MCF 10A (cell line): ENCODE data around the gene CDKN2D. TPM values are rescaled to one million over a fixed set of nuclear protein-coding genes. Genes with fewer than 3 reads are reported as not detected.

ENCODE experiments used
- BruUV-seq: library from RNA; stranded (reverse); fragments of 400-500 nt; replicated peaks from 2 replicates; lab custom pipeline; 2021; lab: Mats Ljungman, UMichigan
- CTCF ChIA-PET: fragments of 300-600 bp; sonication (Branson Sonifier 250); formaldehyde crosslinking; extraction: SDS; loops from one replicate; lab custom pipeline; 2021; ENCODE audit warnings: antibody characterized with exemption, inconsistent platforms; lab: Yijun Ruan, JAX
- POLR2A ChIA-PET: fragments of 300-600, 350-650 bp; sonication (Branson Sonifier 250); formaldehyde crosslinking; extraction: SDS; loops from one replicate; lab custom pipeline; 2020; ENCODE audit warnings: antibody characterized with exemption, inconsistent platforms; lab: Yijun Ruan, JAX
- DNase-seq: peaks from one replicate; pipeline ENCODE4 v3.0.0-alpha.2; 2018; ENCODE audit not compliant: unreplicated experiment
- H3K27ac Mint-ChIP-seq: one replicate; pipeline ENCODE4 v1.8.0; 2022; ENCODE audit warnings: mild to moderate bottlenecking, low read depth, mixed read lengths; ENCODE audit not compliant: unreplicated experiment
- H3K27me3 Mint-ChIP-seq: one replicate; pipeline ENCODE4 v1.8.0; 2022; ENCODE audit warnings: mixed read lengths; ENCODE audit not compliant: insufficient read depth, unreplicated experiment
- H3K36me3 Mint-ChIP-seq: one replicate; pipeline ENCODE4 v1.8.0; 2022; ENCODE audit warnings: mild to moderate bottlenecking, moderate library complexity, mixed read lengths; ENCODE audit not compliant: insufficient read depth, unreplicated experiment
- H3K4me1 Mint-ChIP-seq: one replicate; pipeline ENCODE4 v1.8.0; 2022; ENCODE audit warnings: mixed read lengths; ENCODE audit not compliant: insufficient read depth, unreplicated experiment
- H3K4me3 Mint-ChIP-seq: one replicate; pipeline ENCODE4 v1.8.0; 2022; ENCODE audit warnings: mild to moderate bottlenecking, moderate library complexity, mixed read lengths; ENCODE audit not compliant: unreplicated experiment
- H3K9me3 Mint-ChIP-seq: one replicate; pipeline ENCODE4 v1.8.0; 2022; ENCODE audit warnings: mixed read lengths; ENCODE audit not compliant: unreplicated experiment
- intact Hi-C: fragments of 100-400 bp; cut with micrococcal nuclease; formaldehyde crosslinking; loops from 2 replicates; pipeline ENCODE4 v1.14.1; 2022
- total RNA-seq: library from RNA; stranded (reverse); gene quantifications from 2 replicates; pipeline ENCODE4 v1.2.3, GENCODE V29; 2022
- TF ChIP-seq, protein P1 (sequence below): fragments of 200-600 bp; IDR thresholded peaks from one replicate; pipeline ENCODE4 v1.8.0; 2022; ENCODE audit warnings: antibody characterized with exemption, mild to moderate bottlenecking; ENCODE audit not compliant: unreplicated experiment

Gene CDKN2D
- total RNA-seq, 1 experiment from 2014 or later, result 2.6 TPM

DNA sequence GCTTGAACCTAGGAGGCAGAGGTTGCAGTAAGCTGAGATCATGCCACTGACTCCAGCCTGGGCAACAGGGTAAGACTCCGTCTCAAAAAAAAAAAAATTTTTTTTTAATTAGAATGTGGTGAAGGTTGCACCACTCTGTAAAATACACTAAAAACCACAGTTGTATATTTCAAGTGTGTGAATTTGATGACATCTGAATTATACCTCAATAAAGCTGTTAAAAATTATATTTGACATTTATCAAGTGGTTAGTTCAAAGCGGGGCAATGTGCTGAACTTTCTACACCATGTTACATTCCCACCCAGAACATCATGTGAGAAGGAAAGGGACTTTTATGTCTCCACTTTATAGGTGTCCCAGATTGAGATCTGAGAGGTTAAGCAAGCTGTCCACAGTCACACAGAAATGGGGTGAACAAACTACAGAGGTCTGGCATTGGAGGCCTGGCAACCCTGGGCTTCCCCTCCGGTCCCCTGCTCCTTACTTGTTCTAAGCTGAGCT is 45.6 kb downstream of the CDKN2D start:
- no peak overlapping the region for H3K4me3 Mint-ChIP-seq
- POLR2A ChIA-PET, result interaction anchor here (1.6 kb wide), 1 partner anchor 20 kb away, joined by 4 read pairs; no protein-coding TSS in a partner anchor
- intact Hi-C loops, result no loop called here
- BruUV-seq, result no TSS peak
- H3K9me3 Mint-ChIP-seq, result no peaks in the 10 kb centered on the region
- CTCF ChIA-PET, result interaction anchor here (0.5 to 1.4 kb wide), 9 partner anchors 13 to 258 kb away, joined by 3 to 6 read pairs (median 3); no protein-coding TSS in a partner anchor
- peaks cover 17% of the 10 kb centered on the region for H3K27me3 Mint-ChIP-seq
- TF ChIP-seq, protein P1, sequence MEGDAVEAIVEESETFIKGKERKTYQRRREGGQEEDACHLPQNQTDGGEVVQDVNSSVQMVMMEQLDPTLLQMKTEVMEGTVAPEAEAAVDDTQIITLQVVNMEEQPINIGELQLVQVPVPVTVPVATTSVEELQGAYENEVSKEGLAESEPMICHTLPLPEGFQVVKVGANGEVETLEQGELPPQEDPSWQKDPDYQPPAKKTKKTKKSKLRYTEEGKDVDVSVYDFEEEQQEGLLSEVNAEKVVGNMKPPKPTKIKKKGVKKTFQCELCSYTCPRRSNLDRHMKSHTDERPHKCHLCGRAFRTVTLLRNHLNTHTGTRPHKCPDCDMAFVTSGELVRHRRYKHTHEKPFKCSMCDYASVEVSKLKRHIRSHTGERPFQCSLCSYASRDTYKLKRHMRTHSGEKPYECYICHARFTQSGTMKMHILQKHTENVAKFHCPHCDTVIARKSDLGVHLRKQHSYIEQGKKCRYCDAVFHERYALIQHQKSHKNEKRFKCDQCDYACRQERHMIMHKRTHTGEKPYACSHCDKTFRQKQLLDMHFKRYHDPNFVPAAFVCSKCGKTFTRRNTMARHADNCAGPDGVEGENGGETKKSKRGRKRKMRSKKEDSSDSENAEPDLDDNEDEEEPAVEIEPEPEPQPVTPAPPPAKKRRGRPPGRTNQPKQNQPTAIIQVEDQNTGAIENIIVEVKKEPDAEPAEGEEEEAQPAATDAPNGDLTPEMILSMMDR, result no peak
- H3K4me1 Mint-ChIP-seq, result no peaks in the 10 kb centered on the region
- no peak for DNase-seq
- H3K36me3 Mint-ChIP-seq, result no peaks in the 10 kb centered on the region
- H3K27ac Mint-ChIP-seq, result no peak overlapping the region

DNA sequence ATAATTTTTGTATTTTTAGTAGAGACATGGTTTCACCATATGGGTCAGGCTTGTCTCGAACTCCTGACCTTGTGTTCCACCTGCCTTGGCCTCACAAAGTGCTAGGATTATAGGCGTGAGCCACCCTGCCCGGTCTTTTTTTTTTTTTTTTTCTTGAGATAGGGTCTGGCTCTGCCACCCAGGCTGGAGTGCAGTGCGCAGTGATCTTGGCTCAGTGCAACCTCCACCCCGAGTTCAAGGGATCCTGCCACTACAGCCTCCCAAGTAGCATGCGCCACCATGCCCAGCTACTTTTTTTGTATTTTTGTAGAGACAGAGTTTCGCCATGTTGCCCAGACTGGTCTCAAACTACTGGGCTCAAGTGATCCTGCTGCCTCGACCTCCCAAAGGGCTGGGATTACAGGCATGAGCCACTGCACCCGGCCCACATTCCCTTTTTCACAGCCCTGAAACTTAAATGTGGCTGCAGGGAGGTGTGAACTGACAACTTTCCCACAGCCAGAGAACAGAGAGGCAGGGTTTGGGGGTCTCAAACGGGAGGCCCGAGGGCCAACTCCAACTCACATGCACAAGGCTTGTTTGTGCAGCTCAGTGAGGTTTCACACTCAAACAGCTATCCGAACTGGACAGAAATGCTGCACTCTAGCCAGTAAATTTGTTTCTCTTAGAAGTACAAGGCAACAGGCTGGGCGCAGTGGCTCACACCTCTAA is 47.2 kb downstream of the CDKN2D start:
- no TSS peak for BruUV-seq
- Mint-ChIP-seq H3K27me3 (peaks cover 22% of the 10 kb centered on the region), H3K36me3 (no peaks in the 10 kb centered on the region), H3K4me3 (no peak overlapping the region), H3K27ac (no peak overlapping the region), H3K9me3 (no peaks in the 10 kb centered on the region), H3K4me1 (no peaks in the 10 kb centered on the region)
- DNase-seq, result no peak
- POLR2A ChIA-PET, result interaction anchor here (0.8 kb wide), 1 partner anchor 14 kb away, joined by 3 read pairs; no protein-coding TSS in a partner anchor
- intact Hi-C loops, result no loop called here
- TF ChIP-seq, protein P1, result no peak
- CTCF ChIA-PET, result interaction anchor here (1.7 kb wide), 1 partner anchor 11 kb away, joined by 3 read pairs; no protein-coding TSS in a partner anchor

DNA sequence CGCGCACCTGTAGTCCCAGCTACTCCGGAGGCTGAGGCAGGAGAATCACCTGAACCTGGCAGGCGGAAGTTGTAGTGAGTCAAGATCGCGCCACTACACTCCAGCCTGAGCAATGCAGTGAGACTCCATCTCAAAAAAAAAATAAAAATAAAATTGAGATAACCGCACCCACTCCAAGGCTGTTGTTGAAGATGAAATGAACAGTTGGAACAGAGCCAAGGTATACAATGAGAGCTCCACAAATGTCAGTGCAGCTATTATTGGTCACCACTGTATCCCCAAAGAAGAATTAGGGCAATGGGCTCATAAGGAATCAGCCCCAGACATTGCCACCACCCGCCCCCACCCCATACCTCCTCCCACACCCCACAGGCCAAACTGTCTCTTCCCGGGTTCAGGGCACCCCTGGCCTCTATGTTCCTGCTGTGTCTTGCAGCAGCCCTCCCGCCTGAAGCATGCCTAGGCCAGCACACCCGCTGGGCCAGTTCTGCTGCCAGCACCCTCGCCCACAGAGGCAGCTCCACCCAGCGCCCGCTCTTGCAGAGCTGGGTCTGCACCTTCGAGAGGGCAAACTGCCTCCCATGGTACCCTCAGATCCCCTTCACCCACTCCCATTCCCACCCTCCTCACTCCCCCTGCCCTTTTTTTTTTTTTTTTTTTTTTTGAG is 48.0 kb downstream of the CDKN2D start:
- POLR2A ChIA-PET, result no interaction called here
- H3K27ac Mint-ChIP-seq, result no peak overlapping the region
- H3K36me3 Mint-ChIP-seq, result no peaks in the 10 kb centered on the region
- CTCF ChIA-PET, result interaction anchor here (0.7 to 1.7 kb wide), 3 partner anchors 10 to 98 kb away, joined by 3 read pairs; no protein-coding TSS in a partner anchor
- peak; percentile 59 for DNase-seq
- intact Hi-C loops, result no loop called here
- no peaks in the 10 kb centered on the region for H3K9me3 Mint-ChIP-seq
- TF ChIP-seq, protein P1, result no peak
- H3K4me1 Mint-ChIP-seq, result no peaks in the 10 kb centered on the region
- H3K27me3 Mint-ChIP-seq, result peaks cover 22% of the 10 kb centered on the region
- BruUV-seq, result no TSS peak
- no peak overlapping the region for H3K4me3 Mint-ChIP-seq

DNA sequence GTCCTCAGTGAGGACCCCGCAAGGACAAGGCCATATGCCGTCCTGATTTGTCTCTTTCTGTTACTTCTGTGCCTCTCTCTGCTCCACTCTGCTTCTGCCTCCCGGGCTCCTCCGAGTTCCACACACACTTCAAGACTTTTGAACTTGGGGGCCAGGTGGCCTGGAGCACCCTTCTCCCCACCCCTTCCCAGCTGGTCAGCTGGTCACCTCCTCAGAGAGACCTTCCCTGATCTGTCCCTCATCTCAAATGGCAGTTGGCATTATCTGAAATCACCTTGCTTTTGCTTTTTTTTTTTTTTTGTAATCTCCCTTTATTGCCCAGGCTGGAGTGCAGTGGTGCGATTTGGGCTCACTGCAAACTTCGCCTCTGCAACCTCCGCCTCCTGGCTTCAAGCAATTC is 49.4 kb downstream of the CDKN2D start:
- Mint-ChIP-seq H3K36me3 (no peaks in the 10 kb centered on the region), H3K4me1 (no peaks in the 10 kb centered on the region), H3K27me3 (peaks cover 22% of the 10 kb centered on the region), H3K27ac (no peak overlapping the region), H3K4me3 (peak overlapping the region; percentile 29), H3K9me3 (no peaks in the 10 kb centered on the region)
- intact Hi-C loops, result no loop called here
- POLR2A ChIA-PET, result no interaction called here
- no peak for DNase-seq
- TF ChIP-seq, protein P1, result no peak
- CTCF ChIA-PET, result interaction anchor here (0.8 to 0.9 kb wide), 2 partner anchors 47 to 96 kb away, joined by 3 read pairs; no protein-coding TSS in a partner anchor
- BruUV-seq, result no TSS peak
